Fibroblast of the aortic adventitia (primary cell): ENCODE data around the gene CPLX4. TPM values are rescaled to one million over a fixed set of nuclear protein-coding genes. Genes with fewer than 3 reads are reported as not detected.
A peak's percentile ranks its signal among the peaks of the same experiment; 100 is the strongest.

ENCODE experiments used
- DNase-seq: peaks from one replicate; pipeline ENCODE4 v3.0.0-alpha.2; 2010; ENCODE audit warnings: low read depth
- H3K4me3 ChIP-seq: 2 replicates; pipeline ENCODE4 v1.5.1; 2011; ENCODE audit warnings: low read depth, mild to moderate bottlenecking, control low read depth, low read length, moderate library complexity
- total RNA-seq: library from RNA; depleted of rRNA; stranded (reverse); fragments of >200 nt; gene quantifications from 2 replicates; pipeline ENCODE4 v1.2.3, GENCODE V29; 2012; ENCODE audit warnings: low replicate concordance
- TF ChIP-seq, protein P1 (sequence below): IDR thresholded peaks from 2 replicates; pipeline ENCODE4 v1.5.1; 2011; ENCODE audit warnings: mild to moderate bottlenecking, low read length, control low read depth, inconsistent platforms; ENCODE audit not compliant: insufficient read depth

Gene CPLX4
- total RNA-seq, 1 donor = not detected

DNA sequence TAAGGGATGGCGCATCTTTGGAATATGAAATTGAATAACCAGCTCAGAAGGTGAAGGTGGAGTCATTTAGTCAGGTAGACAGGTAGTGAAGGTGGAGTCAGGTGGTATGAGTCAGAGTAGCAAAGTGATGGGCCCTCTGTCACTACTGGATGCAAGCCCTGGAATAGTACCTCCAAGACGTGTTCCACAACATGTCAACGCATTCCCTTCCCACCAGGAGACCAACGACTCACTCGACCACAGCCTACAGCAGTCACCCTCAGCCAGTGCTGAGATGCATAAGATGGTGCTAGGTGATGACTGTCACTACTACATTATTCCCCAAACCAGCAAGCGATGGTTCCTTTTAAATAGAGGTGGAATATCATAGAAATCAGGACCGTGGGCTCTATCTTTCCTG, 6.8 kb downstream of the CPLX4 start:
- TF ChIP-seq, protein P1, sequence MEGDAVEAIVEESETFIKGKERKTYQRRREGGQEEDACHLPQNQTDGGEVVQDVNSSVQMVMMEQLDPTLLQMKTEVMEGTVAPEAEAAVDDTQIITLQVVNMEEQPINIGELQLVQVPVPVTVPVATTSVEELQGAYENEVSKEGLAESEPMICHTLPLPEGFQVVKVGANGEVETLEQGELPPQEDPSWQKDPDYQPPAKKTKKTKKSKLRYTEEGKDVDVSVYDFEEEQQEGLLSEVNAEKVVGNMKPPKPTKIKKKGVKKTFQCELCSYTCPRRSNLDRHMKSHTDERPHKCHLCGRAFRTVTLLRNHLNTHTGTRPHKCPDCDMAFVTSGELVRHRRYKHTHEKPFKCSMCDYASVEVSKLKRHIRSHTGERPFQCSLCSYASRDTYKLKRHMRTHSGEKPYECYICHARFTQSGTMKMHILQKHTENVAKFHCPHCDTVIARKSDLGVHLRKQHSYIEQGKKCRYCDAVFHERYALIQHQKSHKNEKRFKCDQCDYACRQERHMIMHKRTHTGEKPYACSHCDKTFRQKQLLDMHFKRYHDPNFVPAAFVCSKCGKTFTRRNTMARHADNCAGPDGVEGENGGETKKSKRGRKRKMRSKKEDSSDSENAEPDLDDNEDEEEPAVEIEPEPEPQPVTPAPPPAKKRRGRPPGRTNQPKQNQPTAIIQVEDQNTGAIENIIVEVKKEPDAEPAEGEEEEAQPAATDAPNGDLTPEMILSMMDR = no peak
- no peak for DNase-seq
- H3K4me3 ChIP-seq = no peak overlapping the region

DNA sequence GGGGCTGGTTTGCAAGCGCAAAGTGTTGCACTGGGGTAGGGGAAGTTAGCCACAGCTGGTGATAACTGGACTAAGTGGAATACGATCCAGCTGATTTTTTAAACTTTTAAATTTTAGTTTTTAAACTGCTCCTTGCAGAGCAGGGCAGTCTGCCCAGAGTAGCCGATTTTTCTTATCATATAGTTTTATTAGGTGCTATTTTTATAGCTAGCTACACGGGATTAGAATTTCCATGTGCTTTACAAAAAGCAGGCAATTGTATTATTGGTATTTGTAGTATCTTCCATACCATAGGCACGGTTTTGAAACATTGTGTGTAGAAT, 9.6 kb downstream of the CPLX4 start:
- TF ChIP-seq, protein P1 = no peak
- DNase-seq = peak; percentile 16
- peak overlapping the region; percentile 54 for H3K4me3 ChIP-seq

DNA sequence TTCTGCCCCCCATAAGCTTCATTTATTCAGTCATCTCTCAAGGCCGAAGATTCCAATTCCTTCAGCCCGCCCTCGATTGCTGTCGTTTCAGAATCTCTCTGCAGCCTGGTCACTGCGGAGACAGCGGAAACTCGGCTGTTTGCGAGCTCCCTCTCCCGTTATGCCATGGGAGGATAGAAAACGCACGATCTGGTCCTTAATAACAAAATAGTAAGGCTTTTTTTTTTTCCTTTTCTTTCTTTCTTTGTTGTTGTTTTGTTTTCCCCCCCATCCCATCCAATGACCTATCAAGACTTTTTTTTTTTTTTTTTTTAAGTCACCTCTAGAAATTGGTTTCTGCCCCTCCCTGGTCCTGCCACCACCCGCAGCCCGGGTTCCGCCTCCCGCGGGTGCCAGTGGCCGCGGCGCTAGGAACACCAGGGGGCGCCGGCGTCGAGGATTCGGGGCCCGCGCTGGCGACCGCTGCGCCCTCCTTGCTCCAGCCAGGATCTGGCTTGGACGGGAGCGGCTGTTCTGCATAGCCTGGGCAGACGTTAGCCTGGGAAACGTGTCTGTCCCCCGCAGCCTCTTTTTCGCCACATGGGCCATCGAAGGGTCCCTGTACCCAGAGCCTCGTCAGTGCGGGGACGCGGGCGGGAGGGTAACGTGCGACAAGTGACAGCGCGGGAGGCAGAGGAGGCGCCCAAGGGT, 10.1 kb downstream of the CPLX4 start:
- H3K4me3 ChIP-seq = peak overlapping the region; percentile 54
- TF ChIP-seq, protein P1 = peak; percentile 72
- DNase-seq = peak; percentile 55

DNA sequence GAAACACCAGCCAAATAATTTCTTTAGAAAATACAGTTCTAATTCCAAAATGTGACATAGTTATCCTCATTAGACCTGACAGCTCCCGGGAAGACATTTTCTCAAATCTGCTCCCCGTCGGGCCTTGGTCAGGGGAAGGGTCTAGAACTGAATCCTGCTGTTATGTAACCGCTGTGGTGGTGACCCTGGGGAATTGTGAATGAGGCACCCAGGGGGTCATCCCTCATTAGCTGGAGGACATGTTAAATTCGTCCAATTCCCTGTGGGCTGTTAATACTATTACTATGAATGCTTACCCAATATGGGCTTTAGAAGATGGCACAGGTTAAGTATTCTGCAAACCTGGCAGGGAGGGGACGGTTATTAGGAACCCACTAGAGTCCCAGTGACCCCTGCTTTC, 11.8 kb downstream of the CPLX4 start:
- DNase-seq = no peak
- no peak overlapping the region for H3K4me3 ChIP-seq
- TF ChIP-seq, protein P1 = no peak

DNA sequence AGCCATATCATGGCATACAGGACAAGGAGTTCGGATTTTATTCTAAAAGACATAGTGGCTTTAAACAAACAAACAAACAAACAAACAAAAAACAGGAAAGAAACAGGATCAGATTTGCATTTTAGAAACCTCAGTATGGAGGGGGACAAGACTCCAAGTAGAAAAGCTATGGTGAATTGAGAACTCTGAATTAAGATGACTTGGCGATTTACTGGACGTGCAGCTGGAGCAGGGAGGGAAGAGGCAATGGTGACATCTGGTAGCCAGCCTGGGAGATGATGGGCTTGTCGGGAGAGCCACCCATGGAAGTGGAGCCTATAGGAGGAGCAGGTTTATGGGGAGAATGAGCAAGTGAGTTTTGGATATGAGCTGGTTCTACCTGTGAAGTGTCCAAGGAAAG, 13.2 kb downstream of the CPLX4 start:
- TF ChIP-seq, protein P1 = no peak
- no peak overlapping the region for H3K4me3 ChIP-seq
- DNase-seq = no peak

DNA sequence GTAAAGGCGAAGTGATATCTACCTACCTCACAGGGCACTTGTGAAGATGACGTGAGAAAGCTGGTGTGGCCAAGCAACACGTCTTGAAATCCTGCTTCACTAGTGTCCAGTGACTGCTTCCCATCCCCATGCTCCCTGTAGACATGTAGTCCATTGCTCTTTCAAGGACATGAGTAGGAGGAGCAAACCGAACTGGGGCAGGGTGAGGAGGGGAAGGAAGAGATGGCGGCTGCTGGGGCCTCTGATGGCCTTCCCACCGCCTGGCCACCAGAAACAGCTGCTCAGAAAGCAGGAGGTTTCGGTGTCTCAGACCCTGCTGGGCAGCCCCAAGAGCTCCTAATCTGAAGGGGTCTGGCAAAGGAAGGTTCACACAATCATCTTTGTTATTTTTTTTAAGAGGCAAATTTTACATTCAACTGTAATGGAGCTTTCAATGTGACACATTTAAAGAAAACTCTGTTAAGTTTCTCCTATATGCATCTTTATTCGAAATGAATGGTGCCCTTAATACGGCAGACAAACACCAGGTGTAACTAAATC, 14.7 kb downstream of the CPLX4 start:
- TF ChIP-seq, protein P1 = no peak
- DNase-seq = no peak
- no peak overlapping the region for H3K4me3 ChIP-seq

DNA sequence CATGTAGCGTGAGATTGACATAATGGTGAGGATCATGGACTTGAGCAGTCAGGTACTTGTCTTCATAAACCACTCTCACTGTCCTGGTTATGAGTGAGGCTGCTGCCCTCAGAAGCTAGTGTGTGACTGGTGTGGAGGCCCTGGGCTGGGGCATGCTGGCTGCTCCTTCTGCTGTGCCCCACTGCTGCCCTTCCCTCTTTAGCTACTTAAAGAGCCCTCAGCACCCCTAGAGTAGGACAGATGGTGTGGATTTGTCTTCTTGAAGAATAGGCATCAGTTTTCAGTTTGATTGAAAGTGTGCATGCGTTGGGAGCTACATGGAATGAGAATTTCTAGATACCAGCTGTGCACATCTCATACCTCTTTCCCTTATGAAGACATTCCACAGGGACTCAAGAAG, 15.4 kb downstream of the CPLX4 start:
- TF ChIP-seq, protein P1 = no peak
- no peak for DNase-seq
- no peak overlapping the region for H3K4me3 ChIP-seq
